Measurements from ENCODE around the gene CUX1.
"Not testable (repeated sequence)": the region's sequence is repeated elsewhere in the genome, so short reads cannot be mapped to it uniquely, and the experiment has no call there.

Gene CUX1

DNA sequence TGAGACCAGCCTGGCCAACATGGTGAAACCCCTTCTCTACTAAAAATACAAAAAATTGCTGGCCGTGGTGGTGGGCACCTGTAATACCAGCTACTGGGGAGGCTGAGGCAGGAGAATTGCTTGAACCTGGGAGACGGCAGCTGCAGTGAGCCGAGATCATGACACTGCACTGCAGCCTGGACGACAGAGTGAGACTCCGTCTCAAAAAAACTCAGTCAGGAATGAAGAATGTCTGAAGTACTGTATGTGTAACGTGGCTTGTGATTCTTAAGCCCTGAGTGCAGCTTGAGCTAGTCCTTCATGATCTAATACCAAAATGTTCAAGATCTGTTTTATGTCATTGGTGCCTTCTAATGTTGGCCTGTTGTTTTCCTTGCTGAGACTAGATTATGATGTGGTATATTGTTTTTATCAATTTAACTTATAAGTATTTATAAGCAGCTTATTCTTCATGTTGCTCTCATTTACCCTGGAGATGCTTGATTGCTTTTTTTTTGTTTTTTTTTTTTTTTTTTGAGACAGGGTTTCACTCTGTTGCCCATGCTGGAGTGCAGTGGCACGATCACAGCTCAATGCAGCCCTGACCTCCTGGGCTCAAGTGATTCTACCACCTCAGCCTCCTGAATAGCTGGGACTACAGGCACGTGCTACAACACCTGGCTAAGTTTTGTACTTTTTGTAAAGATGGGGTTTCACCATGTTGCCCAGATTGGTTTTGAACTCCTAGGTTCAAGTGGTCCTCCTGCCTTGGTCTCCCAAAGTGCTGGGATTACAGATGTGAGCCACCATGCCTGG is 513.4 kb downstream of the CUX1 start:
- DNase-seq (ENCODE audit: low read depth, low spot score); H3K4me3 ChIP-seq (ENCODE audit: low read depth, low read length); POLR2A ChIA-PET; CTCF ChIA-PET: not testable (repeated sequence)
